Measurements from ENCODE around the gene DUSP1.

Gene DUSP1

DNA sequence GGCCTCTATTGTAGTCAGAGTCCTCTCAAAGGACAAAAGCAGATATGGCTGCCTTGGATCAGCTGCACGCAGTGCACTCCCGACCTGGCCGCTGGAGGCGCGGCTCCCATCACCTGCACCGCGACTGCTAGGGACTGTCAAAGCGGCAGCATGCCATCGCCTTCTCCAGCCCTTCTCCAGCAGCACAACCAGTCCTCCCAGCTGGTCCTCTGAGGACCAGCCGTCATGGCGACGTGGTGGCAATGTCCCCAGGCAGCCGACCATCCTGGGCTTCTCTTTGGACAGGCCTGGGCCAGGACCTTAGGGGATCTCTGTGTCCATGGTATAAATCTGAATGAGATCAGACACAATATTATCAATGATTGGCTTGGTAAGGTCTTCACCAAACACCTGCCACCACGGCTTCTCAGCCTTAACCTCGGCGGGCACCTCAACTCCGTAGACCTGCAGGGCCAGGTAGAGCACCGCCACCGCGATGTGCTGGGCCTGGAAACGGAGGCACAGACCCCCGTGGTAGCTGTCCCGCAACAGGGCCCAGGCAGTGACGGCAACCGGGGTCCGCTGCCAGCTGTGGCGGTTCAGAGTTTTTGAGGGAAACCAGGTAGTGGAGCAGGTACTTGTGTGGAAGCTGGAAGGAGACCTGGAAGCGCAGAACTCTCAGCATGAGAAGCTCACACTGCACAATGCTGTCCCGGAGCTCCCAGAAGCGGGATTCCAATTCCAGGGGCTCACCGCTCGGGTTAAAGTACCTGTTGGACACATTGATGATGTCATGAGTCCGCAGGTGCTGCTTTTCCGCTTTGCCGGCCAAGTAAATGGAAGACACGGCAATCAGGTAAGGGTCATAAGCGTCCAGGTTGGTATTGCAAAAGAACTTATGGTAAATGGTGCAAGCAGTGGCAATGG, 8.5 kb downstream of the DUSP1 start:
- no peak for DNase-seq

DNA sequence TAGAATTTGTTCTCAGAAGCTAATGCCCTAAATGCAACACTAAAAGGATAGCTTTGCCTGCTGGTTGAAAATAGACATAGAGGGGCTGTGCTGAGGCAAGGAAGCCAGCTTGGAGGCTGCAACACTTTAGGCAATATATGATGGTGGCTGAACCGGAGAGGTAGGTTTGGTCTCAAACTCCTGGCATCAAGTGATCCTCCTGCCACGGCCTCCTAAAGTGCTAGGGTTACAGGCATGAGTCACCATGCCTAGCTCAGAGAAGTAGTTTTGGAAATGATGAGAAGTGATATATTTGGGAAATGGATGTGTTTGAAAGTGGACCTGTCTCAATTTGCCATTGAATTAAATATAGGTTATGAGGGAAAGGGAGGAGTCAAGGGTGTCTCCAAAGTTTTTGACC, 10.0 kb downstream of the DUSP1 start:
- no peak for DNase-seq

DNA sequence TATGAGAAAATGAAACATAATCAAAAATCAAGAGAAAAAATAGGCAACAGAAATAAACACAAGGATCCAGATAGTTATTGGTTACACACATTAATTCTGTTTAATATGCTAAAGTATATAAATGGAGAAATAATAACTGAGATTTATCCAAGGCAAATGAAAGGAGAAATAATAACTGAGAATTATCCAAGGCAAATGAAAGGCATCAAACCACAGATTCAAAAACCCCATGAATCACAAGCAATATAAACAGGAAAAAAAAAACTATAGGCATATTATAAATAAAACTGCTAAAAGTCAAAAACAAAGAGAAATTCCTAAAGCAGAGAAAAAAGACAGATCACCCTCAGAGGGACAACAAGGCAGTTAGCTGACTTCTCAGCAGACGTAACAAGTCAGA, 10.9 kb downstream of the DUSP1 start:
- DNase-seq, result no peak

DNA sequence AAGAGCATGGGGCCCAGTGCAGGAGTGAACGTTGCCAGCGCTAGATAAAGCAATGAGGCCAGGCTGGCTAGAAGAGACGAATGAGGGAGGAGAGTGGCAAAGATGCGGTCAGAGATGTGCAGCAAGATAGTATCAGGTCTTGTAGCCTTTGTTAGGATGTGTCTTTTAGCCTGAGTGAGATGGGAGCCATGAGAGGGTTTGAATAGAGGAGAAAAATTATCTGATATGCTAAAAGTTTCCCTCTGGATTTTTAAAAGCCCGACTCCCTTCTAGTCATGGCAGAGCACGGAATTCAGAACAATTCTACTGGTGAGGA, 12.2 kb downstream of the DUSP1 start:
- no peak for DNase-seq

DNA sequence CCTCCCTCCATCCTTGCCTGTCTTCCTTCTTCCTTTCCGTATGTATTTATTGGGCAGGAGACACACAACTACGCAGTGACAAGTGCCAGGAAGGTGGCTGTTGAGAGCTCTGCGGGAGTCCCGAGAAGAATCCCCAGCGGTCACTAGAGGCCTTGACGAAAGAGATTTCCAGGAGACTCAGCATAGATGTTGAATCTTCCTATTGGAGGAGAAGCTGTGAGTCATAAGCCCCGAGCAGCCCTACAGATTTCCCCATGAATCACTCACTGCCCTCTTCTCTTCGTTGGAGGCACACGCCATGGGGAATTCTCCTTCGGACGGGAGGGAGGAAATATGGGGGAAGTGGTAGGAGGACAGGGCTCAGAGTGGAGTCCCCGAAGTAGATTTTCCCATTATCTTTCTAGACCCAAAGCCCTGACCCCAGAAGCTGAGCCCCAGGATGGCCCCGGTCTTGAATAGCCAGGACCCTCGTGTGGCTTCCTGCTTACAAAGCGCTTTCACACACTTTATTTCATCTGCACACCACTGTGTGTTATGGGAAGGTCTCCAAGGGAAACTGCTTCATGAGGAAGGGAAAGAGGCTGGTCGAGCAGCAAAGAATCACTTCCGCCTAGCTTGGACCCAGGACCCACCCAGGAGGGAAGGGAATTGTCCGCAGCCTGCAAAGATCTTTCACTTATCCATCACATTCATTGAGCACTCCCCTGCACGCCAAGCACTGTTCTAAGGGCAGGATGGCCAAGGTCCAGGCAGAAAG, 12.7 kb downstream of the DUSP1 start:
- no peak for DNase-seq

DNA sequence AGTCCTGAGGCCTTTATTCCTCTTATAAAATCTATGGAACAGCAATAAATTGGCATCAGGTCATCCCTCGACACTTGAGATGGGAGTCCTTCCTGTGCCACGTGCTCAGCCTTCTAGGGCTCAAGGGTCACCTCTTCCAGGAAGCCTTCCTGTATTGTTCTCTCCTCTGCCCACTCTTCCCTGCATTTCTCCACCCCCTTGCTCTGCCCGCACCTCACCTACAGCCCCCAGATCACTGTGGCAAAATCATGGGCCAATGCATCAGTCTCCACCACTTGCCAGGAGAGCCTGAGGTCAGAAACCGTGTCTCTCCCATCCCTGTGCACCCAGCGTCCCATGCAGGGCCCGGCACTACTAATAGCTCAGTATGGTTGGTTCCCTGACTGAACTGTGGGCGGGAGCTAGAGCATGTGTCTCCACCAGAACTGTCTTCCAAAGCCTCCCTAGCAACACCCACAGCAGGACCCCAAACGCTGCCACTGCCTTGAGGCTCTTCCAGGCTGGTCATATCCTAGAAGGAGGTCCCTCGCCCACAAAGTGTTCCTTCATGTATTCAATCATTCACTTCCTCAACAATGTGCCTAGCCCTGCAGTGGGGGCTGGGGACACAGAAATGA, 13.5 kb downstream of the DUSP1 start:
- no peak for DNase-seq

DNA sequence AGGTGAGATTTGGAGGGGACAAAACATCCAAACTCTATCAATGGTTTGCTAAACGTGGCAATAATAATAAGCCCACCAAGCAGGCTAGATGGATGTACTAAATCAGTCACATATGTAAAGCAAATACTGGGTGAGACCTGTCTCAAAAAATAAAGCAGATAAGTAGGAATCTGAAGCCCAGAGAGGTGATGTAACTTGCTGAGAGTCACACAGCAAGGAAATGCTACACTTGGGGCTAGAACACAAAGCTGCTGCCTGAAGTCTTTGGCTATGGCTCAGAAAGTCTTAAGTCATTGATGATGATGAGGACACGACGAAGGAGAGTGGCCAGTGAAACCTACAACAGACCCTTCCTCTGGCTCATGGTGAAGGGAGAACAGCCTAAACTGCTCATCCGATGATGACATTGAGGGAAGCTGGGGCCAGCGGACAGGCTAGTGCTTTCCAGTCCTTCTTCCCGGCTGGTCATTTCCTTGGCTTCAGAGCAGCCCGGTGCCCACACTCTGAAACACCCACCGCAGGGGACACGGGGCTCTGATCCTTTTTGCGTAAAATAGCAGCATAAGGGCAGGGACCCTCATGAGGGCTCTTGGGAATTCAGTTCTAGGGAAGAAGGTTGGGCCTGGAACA, 14.1 kb downstream of the DUSP1 start:
- DNase-seq, result no peak

DNA sequence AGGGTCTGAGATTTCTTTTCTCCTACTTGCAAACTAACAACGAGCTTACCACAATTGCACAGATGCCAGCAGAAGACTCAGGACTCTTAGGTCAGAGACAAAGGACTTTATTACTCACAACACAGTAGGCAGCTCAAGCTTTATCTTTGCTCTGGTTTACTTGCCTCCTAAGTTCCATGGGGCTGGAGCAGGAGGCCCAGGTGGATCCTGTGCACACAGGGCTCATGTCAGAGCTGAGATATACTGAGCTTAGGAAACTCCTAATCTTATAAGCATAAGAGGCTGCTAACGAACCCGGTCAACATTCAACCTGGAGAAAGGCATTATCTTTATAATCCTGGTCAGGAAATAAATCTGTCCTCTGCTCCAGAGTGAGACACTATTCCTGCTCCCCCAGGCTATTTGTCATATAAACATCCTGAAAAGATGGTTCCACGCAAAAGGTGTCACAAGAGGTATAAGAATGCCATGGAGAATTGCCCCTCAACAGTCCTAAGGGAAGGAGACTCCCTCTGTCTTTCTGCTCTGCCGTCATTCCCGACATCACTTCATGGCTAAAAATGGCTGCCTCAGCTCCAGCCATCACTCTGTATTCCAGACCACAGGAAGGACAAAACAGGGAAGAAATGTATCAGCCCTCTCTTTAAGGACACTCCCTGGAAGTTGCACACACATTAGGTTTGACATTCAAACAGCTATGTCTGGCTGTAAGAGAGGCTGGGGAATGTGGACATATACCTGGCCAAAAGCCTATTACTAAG, 16.2 kb downstream of the DUSP1 start:
- DNase-seq, result no peak

DNA sequence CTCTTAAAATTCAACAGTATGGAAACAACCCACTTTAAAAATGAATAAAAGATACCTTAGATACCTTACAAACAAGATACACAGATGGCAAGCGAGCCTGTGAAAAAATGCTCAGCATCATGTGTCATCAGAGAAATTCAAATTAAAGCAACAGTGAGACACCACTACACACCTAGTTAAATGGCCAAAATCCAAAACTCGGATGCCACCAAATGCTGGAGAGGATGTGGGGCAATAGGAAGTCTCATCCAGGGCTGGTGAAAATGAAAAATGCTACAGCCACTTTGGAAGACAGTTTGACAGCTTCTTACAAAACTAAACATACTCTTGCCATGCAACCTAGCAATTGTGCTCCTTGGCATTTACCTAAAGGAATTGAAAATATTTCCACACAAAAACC, 17.9 kb downstream of the DUSP1 start:
- DNase-seq, result no peak

DNA sequence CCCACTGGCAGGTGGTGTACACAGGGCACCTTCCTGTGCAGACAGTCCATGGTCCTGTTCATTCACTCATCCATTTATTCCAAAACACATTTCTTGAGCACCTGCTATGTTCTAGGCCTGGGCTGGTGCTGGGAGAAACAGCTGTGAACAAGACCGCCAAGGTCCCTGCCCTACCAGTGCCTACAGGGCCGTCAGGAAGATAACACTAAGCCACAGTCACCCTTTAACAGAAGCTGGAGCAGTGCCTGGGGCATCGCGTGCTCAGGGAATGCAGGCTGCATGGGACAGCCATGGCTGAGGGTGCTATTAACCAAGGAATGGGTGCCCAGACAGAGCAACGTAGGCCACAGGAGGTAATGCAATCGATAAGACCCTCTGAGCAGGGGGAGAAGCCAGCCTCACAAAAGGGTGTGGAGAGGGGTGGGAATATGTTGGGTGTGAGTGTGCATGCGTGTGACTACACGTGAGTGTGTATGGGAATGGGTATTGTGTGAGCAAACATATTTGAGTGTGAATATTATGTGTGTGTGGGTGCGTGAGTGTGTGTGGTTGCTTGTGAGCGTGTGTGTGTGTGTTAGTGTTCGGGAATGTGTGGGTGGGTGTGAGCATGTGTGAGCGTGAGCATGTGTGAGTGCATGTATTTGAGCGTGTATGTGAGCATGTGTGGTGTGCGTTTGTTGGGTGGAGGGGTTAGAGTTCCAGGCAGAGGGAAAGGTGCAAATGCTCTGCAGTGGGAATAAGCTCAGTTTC, 19.1 kb downstream of the DUSP1 start:
- DNase-seq, result no peak

DNA sequence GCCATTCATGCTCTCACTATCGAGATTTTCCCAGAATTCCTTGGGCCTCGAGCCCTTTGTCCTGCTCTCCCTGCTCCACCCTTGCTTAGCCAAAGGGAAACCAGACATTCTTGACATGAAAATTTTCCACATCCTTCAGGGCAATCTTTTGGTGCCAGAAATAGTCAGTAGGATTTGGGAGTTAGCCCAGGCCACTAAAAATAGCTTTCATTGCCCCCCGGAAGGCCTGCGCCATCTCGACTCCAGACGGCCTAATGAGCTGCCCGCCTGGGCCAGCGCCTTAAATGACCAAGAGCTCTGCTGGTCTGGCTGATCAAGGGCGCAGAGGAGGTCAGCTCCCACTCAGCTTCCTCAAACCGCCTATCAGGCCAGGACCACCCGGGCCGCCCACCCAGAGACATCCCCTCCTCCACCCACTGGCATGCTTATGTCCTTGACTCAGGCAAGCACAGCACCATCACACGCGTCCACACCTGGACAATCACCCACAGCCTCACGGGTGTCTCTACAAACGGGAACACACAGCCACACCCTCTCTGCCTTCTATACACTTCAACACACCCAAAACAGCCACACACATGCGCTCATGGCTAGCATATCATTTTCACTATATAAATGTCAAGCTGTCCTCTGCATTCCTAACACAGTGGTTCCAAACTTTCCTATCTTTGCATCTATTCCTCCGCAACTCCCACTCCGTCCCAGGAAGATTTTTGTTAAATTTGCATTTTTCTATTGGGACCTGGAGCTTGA, 20.9 kb downstream of the DUSP1 start:
- no peak for DNase-seq

DNA sequence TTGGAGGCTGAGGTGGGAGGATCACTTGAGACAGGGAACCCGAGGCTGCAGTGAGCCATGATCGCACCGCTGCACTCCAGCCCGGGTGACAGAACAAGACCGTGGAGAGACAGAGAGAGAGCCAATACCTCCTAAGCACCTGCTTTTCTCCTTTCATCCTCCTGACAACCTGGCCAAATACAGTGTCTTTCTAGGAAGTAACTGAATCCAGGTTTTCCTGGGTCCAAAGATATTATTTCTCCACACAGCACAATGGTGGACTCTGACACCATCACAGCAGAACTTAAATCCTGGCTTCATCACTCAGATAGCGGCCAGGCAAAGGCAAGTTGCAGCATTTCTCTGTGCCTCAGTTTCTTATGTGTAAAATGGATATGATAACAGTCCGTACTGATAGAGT, 21.9 kb downstream of the DUSP1 start:
- no peak for DNase-seq

DNA sequence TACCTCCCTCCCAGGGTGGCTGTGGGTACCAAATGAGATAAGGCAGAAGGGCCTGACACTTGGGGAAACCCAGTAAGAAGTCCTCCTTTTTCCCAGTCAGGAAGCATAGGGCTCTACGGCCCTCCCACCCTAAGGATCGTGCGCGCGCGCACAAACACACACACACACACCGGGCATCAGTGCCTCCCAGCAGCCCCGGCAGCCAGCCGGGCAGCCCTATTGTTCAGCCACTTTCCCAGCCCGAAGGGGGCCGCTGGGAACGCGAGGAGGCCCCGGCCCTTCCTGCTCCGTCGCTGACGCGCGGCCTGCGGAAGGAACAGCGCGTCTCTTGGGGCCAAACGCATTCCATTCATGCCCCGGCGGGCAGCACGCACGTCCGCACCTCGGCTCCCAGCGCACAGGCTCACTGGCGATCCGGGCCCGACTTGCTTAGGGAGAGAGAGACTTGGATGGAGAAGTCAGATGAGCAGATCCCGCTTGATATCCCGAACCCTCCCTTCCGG, 22.6 kb downstream of the DUSP1 start:
- DNase-seq, result no peak

DNA sequence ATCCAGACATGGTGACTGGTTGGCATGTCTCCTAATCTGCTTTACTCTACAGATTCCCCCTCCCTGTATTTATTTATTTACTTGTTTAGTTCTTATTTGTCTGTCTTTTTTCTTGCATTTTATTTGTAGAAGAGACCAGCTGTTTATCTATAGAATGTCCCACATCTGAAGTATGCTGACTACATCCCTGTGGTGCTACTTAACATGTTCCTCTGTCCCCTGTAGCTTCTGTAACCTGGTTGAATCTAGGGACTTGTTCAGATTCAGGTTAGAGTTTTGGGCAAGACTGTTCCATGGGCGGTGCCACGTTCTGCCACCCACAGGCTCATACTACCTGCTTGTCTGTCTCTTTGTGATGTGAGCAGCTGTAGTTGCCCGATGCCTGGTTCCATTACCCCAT, 23.5 kb downstream of the DUSP1 start:
- DNase-seq, result no peak

DNA sequence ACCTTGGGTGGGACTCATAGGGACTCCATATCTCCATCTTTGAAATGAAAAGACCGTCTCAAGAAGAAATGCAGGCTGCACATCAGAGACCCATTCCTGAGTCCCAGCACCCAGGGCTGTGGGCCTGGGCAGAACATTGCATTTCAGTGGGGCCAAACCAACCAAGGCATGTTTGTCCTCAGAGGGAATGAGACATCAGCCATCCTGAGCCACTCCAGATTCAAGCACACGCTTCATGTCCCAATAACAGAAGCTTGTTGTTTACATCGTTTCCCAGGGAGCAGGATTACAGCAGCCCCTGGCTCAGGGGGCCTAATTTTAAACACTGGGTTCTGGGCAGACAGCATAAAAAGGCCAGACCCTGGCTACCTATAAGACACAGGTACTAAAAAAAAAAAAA, 24.3 kb downstream of the DUSP1 start:
- DNase-seq, result no peak

DNA sequence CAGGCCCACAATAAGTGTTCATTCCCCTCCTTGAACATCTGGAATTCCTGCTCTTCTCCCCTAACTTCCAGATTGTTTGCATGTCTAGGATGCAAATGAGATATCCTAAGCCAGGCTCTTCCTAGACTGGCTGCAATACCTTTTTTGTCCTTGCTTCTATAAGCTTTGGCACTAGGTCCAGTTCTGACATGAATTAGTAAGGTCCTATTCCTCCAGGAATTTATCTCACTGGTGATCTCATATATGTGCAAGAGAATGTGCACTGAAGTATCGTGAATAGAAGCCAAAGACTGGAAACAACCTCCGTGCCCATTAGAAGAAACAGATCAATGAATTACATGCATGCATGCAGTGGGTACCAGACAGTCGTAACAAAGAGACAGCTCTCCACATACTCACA, 25.2 kb downstream of the DUSP1 start:
- DNase-seq, result no peak

DNA sequence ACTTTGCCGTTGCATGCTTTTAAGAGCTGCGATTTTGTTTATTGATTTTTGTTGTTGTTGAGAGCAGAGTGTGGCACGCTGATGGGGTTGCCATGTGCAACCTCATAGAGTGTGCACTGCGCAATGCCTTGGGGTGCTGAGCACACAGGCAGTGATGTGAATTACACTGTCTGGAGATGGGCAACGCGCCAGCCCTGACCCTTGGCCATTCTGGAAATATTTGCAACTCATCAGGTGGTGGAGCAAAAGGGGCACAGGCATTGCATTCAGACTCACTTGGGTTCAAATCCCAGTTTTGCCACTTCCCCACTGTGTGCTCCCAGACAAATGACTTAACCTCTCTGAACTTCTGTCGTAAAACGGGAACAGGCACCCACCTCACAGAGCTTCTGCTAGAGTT, 25.6 kb downstream of the DUSP1 start:
- no peak for DNase-seq

DNA sequence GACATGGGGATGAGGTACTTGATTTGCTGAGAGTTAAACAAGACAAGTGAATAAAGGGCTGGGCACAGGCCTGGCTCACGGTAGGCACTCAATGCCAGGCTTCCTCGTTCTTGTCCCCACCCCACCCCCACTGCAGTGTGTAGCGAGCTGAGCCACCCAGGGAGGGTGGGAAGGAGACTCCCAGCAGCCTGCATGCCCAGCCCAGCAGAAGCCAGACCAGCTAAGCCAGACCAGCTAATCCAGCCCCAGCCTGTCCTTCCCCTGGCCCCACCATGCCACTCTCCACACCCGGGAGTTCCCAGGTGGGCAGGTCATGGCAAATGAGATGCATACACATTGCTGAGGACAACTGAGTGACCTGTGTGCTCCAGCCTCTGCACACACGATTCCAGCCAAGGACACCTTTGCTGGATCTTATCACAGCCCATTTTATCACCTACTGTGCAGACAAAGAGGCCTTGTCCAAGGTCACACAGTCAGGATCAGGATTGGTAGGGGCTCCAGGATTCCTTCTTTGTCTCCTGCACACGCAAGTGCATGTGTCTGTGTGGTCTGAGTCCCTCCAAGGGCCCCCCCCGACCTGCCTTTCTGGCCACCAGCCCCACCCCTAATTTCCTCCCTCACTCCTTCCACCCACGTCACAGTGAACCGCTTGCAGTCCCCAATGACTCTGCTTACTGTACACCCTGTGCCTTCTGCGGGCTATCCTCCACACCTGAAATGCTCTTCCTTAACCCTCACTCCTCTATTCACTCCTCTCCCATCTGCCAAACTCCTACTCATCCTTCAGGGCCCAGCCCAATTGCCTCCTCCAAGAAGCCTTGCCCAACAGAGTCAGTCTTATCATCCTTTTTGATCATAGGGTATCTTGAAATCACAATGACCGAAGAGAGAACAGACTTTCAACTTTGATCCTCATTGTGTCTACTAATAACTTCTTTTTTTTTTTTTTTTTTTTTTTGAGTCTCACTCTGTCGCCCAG, 26.6 kb downstream of the DUSP1 start:
- no peak for DNase-seq

DNA sequence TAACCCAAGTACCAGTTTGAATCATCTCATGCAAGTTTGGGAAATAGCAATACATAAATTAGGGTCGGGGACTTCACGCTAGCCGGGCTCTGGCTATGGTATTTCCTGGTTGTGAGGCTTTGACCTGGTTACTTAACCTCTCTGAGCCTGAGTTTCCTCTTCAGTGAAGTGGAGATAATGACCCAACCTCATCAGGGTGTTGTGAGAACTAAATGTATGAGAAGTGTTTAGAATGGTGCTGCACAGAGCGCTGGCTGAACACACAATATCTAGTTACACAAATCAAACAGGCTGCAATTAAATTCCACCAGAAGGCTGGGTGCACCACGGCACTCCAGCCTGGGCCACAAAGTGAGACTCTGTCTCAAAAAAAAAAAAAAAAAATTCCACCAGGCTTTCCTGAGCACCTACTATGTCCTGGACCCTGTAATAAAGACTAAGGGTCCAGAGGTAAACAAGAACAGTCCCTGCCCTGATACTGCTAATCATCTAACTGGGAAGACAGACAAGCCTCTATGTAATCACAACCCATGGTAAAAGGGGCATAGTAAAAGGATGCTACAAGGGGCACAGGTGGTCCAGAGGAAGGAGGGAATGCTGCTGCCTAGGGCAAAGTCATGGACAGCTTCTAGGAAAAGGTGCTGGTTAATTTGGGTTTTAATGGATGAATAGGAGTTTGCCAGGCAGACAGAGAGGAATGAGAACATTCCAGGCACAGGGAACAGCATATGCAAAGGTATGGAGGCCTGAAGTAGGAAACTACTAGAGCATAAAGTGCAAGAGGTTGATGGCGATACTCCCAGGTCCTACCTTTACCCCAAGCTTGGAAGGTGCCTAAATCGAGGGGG, 27.7 kb downstream of the DUSP1 start:
- DNase-seq, result no peak

Measured in stimulated activated CD4-positive, alpha-beta T cell treated with anti-CD3 and anti-CD28 coated beads, Interleukin-2, amount 100 ng/mL, for 24 hours (primary cell).